Activated naive CD4-positive, alpha-beta T cell treated with anti-CD3 and anti-CD28 coated beads for 36 hours (primary cell): ENCODE data around the gene SCUBE1. TPM values are rescaled to one million over a fixed set of nuclear protein-coding genes. Genes with fewer than 3 reads are reported as not detected.

ENCODE experiments used
- CTCF ChIA-PET: fragments of 350-600 bp; sonication (Branson Sonifier 250); formaldehyde crosslinking; loops from one replicate; lab custom pipeline; 2021; ENCODE audit warnings: antibody characterized with exemption; lab: Charles Lee
- DNase-seq: peaks from one replicate; pipeline ENCODE4 v3.0.0-alpha.2; 2020
- H3K27ac Mint-ChIP-seq: one replicate; pipeline ENCODE4 v1.8.0; 2021; ENCODE audit warnings: mild to moderate bottlenecking, mixed read lengths
- H3K27me3 Mint-ChIP-seq: one replicate; pipeline ENCODE4 v1.8.0; 2021; ENCODE audit warnings: low read depth, mixed read lengths
- H3K36me3 Mint-ChIP-seq: one replicate; pipeline ENCODE4 v1.8.0; 2021; ENCODE audit warnings: low read depth, mixed read lengths
- H3K4me1 Mint-ChIP-seq: one replicate; pipeline ENCODE4 v1.8.0; 2021; ENCODE audit warnings: low read depth, mixed read lengths
- H3K4me3 Mint-ChIP-seq: one replicate; pipeline ENCODE4 v1.8.0; 2021; ENCODE audit warnings: mild to moderate bottlenecking, moderate library complexity, mixed read lengths
- H3K9me3 Mint-ChIP-seq: one replicate; pipeline ENCODE4 v1.8.0; 2021; ENCODE audit warnings: mixed read lengths
- intact Hi-C: fragments of 100-400 bp; cut with micrococcal nuclease; formaldehyde crosslinking; loops from one replicate; pipeline ENCODE4 v1.15.1; 2023
- total RNA-seq, 2 experiments: library from RNA; stranded (reverse); gene quantifications; one replicate each; pipeline ENCODE4 v1.2.3, GENCODE V29; 2021

The SCUBE1 gene
- total RNA-seq, 2 experiments from 2014 or later = not detected

- no peaks in the 10 kb centered on the region for H3K27me3 Mint-ChIP-seq
Measured at GRCh38 chr22:43160497-43161126, 182.6 kb downstream of the SCUBE1 start.

GRCh38 chr22:43159484-43160178, 183.5 kb downstream of the SCUBE1 start:
- no peak overlapping the region for H3K27ac Mint-ChIP-seq
- H3K4me1 Mint-ChIP-seq = peaks cover 6% of the 10 kb centered on the region
- no peaks in the 10 kb centered on the region for H3K27me3 Mint-ChIP-seq
- H3K9me3 Mint-ChIP-seq = no peaks in the 10 kb centered on the region
- no peak overlapping the region for H3K4me3 Mint-ChIP-seq
- no peak for DNase-seq
- CTCF ChIA-PET = interaction anchor here (2.3 kb wide), 1 partner anchor 28 kb away, joined by 5 read pairs; the partner anchor contains the start of gene TTLL12
- peaks cover 2% of the 10 kb centered on the region for H3K36me3 Mint-ChIP-seq
- intact Hi-C loops = no loop called here

More at GRCh38 chr22:43160497-43161126, 182.6 kb downstream of the SCUBE1 start:
- Mint-ChIP-seq H3K4me3 (no peak overlapping the region), H3K9me3 (no peaks in the 10 kb centered on the region), H3K4me1 (peaks cover 2% of the 10 kb centered on the region), H3K27ac (no peak overlapping the region), H3K36me3 (peaks cover 2% of the 10 kb centered on the region)
- intact Hi-C loops = no loop called here
- DNase-seq = no peak
- CTCF ChIA-PET = no interaction called here

- H3K4me3 Mint-ChIP-seq = no peak overlapping the region
- H3K9me3 Mint-ChIP-seq = no peaks in the 10 kb centered on the region
- H3K27ac Mint-ChIP-seq = no peak overlapping the region
- no peaks in the 10 kb centered on the region for H3K27me3 Mint-ChIP-seq
- CTCF ChIA-PET = interaction anchor here (0.6 to 2.3 kb wide), 2 partner anchors 29 to 291 kb away, joined by 3 to 5 read pairs; partner anchors contain the start of gene TTLL12
- peaks cover 8% of the 10 kb centered on the region for H3K4me1 Mint-ChIP-seq
- intact Hi-C loops = no loop called here
- H3K36me3 Mint-ChIP-seq = peaks cover 2% of the 10 kb centered on the region
- no peak for DNase-seq
Measured at GRCh38 chr22:43158778-43159483, 184.2 kb downstream of the SCUBE1 start.

GRCh38 chr22:43157874-43158546, 185.2 kb downstream of the SCUBE1 start:
- peaks cover 2% of the 10 kb centered on the region for H3K36me3 Mint-ChIP-seq
- no peak overlapping the region for H3K4me3 Mint-ChIP-seq
- intact Hi-C loops = no loop called here
- no peak for DNase-seq
- H3K9me3 Mint-ChIP-seq = no peaks in the 10 kb centered on the region
- peaks cover 8% of the 10 kb centered on the region for H3K4me1 Mint-ChIP-seq
- H3K27ac Mint-ChIP-seq = no peak overlapping the region
- no peaks in the 10 kb centered on the region for H3K27me3 Mint-ChIP-seq
- CTCF ChIA-PET = interaction anchor here (0.5 to 2.3 kb wide), 2 partner anchors 20 to 29 kb away, joined by 3 to 5 read pairs; partner anchors contain the start of gene TTLL12

- CTCF ChIA-PET = no interaction called here
Measured at GRCh38 chr22:43156413-43156812, 186.8 kb downstream of the SCUBE1 start.

GRCh38 chr22:43155789-43156188, 187.4 kb downstream of the SCUBE1 start:
- intact Hi-C loops = no loop called here
- peaks cover 1% of the 10 kb centered on the region for H3K36me3 Mint-ChIP-seq
- no peak overlapping the region for H3K27ac Mint-ChIP-seq
- no peak overlapping the region for H3K4me3 Mint-ChIP-seq
- H3K27me3 Mint-ChIP-seq = no peaks in the 10 kb centered on the region
- CTCF ChIA-PET = no interaction called here
- peaks cover 16% of the 10 kb centered on the region for H3K4me1 Mint-ChIP-seq
- no peaks in the 10 kb centered on the region for H3K9me3 Mint-ChIP-seq
- DNase-seq = no peak

More at GRCh38 chr22:43156413-43156812, 186.8 kb downstream of the SCUBE1 start:
- no peaks in the 10 kb centered on the region for H3K27me3 Mint-ChIP-seq
- DNase-seq = no peak
- no peaks in the 10 kb centered on the region for H3K36me3 Mint-ChIP-seq
- intact Hi-C loops = no loop called here
- H3K9me3 Mint-ChIP-seq = no peaks in the 10 kb centered on the region
- H3K27ac Mint-ChIP-seq = no peak overlapping the region
- peaks cover 14% of the 10 kb centered on the region for H3K4me1 Mint-ChIP-seq
- H3K4me3 Mint-ChIP-seq = no peak overlapping the region

- intact Hi-C loops = no loop called here
- Mint-ChIP-seq H3K27me3 (no peaks in the 10 kb centered on the region), H3K4me1 (peaks cover 16% of the 10 kb centered on the region), H3K27ac (no peak overlapping the region), H3K36me3 (peaks cover 1% of the 10 kb centered on the region), H3K4me3 (no peak overlapping the region), H3K9me3 (no peaks in the 10 kb centered on the region)
- CTCF ChIA-PET = no interaction called here
- no peak for DNase-seq
Measured at GRCh38 chr22:43154887-43155536, 188.2 kb downstream of the SCUBE1 start.

GRCh38 chr22:43153899-43154298, 189.3 kb downstream of the SCUBE1 start:
- Mint-ChIP-seq H3K4me1 (peaks cover 17% of the 10 kb centered on the region), H3K27ac (no peak overlapping the region), H3K27me3 (no peaks in the 10 kb centered on the region), H3K9me3 (no peaks in the 10 kb centered on the region), H3K36me3 (peaks cover 1% of the 10 kb centered on the region), H3K4me3 (no peak overlapping the region)
- intact Hi-C loops = loop anchor here (2.0 kb wide), 1 partner anchor 43 kb away; the partner anchor contains the start of gene BIK
- DNase-seq = no peak
- CTCF ChIA-PET = no interaction called here

GRCh38 chr22:43152357-43153071, 190.7 kb downstream of the SCUBE1 start:
- Mint-ChIP-seq H3K27me3 (no peaks in the 10 kb centered on the region), H3K9me3 (no peaks in the 10 kb centered on the region), H3K27ac (peak overlapping the region; percentile 51), H3K4me3 (peak overlapping the region; percentile 86), H3K4me1 (peaks cover 27% of the 10 kb centered on the region), H3K36me3 (peaks cover 1% of the 10 kb centered on the region)
- peak; percentile 70 for DNase-seq
- CTCF ChIA-PET = interaction anchor here (0.6 kb wide), 1 partner anchor 138 kb away, joined by 3 read pairs; no protein-coding TSS in a partner anchor
- intact Hi-C loops = loop anchor here (2.0 kb wide), 1 partner anchor 42 kb away; the partner anchor contains the start of gene BIK

- intact Hi-C loops = loop anchor here (2.0 kb wide), 1 partner anchor 41 kb away; the partner anchor contains the start of gene BIK
- no peaks in the 10 kb centered on the region for H3K27me3 Mint-ChIP-seq
- peak overlapping the region; percentile 86 for H3K4me3 Mint-ChIP-seq
- no peak for DNase-seq
- peak overlapping the region; percentile 51 for H3K27ac Mint-ChIP-seq
- H3K4me1 Mint-ChIP-seq = peaks cover 32% of the 10 kb centered on the region
- CTCF ChIA-PET = no interaction called here
- H3K36me3 Mint-ChIP-seq = peaks cover 1% of the 10 kb centered on the region
- no peaks in the 10 kb centered on the region for H3K9me3 Mint-ChIP-seq
Measured at GRCh38 chr22:43152003-43152356, 191.2 kb downstream of the SCUBE1 start.
